Lung (tissue), 12 donors: ENCODE data around the gene SNRK. TPM values are rescaled to one million over a fixed set of nuclear protein-coding genes. Genes with fewer than 3 reads are reported as not detected.

Experiments
- ATAC-seq: fragments of 200-7000 bp; cut with Tn5 transposase; one replicate; pipeline ENCODE4 v1.9.1; 2020; ENCODE audit warnings: moderate number of reproducible peaks; ENCODE audit not compliant: insufficient read depth, low FRiP score
- DNase-seq, 3 donors: peaks; one replicate each; pipeline ENCODE4 v3.0.0-alpha.2; 2013 to 2017
- H3K27ac ChIP-seq, 2 donors: one replicate each; pipeline ENCODE4 v1.5.1; 2013; ENCODE audit warnings: mild to moderate bottlenecking in 2 of 2, moderate library complexity in 2 of 2, control low read depth in 1 of 2, inconsistent platforms in 1 of 2, low read depth in 1 of 2, low read length in 1 of 2
- H3K27me3 ChIP-seq, 3 donors: one replicate each; pipeline ENCODE4 v1.5.1; 2013; ENCODE audit warnings: low read length in 2 of 3; ENCODE audit not compliant: control insufficient read depth in 3 of 3, insufficient read depth in 3 of 3
- H3K36me3 ChIP-seq, 4 donors: one replicate each; pipeline ENCODE4 v1.5.1; 2013; ENCODE audit warnings: low read length in 4 of 4, mild to moderate bottlenecking in 1 of 4, moderate library complexity in 1 of 4; ENCODE audit not compliant: control insufficient read depth in 4 of 4, insufficient read depth in 4 of 4
- H3K4me1 ChIP-seq, 5 donors: one replicate each; pipeline ENCODE4 v1.5.1; 2013; ENCODE audit warnings: low read length in 5 of 5, mild to moderate bottlenecking in 2 of 5, moderate library complexity in 1 of 5; ENCODE audit not compliant: control insufficient read depth in 5 of 5, insufficient read depth in 5 of 5
- H3K4me3 ChIP-seq: one replicate; pipeline ENCODE4 v1.5.1; 2013; ENCODE audit warnings: mild to moderate bottlenecking, control low read depth, moderate library complexity
- H3K9ac ChIP-seq, 2 donors: one replicate each; pipeline ENCODE4 v1.5.1; 2013; ENCODE audit warnings: low read length in 2 of 2, control low read depth in 1 of 2; ENCODE audit not compliant: insufficient read depth in 1 of 2
- H3K9me3 ChIP-seq, 4 donors: one replicate each; pipeline ENCODE4 v1.5.1; 2013; ENCODE audit warnings: low read length in 3 of 4, mild to moderate bottlenecking in 1 of 4, moderate library complexity in 1 of 4; ENCODE audit not compliant: control insufficient read depth in 4 of 4, insufficient read depth in 3 of 4
- WGBS, 2 donors: extraction: QIAGEN DNeasy Blood & Tissue Kit; methylation state at CpG; one replicate each; pipeline ENCODE4 v1.1.7; 2013; 5-methylcytosine and 5-hydroxymethylcytosine counted together
- polyA plus RNA-seq, 2 donors: library from polyadenylated mRNA; stranded (reverse); fragments of 200-250 nt; gene quantifications; one replicate each; pipeline ENCODE4 v1.2.1, GENCODE V29; 2013
- total RNA-seq, 2 donors: library from RNA; depleted of rRNA in 1 of 2; stranded (reverse); fragments of >200 nt in 1 of 2; gene quantifications; one replicate each; pipeline ENCODE4 v1.2.1, GENCODE V29; 2014 to 2021
- TF ChIP-seq, protein P1 (sequence below): IDR thresholded peaks from 2 replicates; pipeline ENCODE4 v1.5.1; 2012; ENCODE audit warnings: mild to moderate bottlenecking; ENCODE audit errors: control extremely low read depth, extremely low read depth
- donor health status: control.
- donor health status: control.
- donor health status: Bipolar disorder and iron deficiency.
- donor health status: healthy.
- donor health status: DM: yes; HTN: yes; CAD: no.

SNRK gene
- total and polyA plus RNA-seq, 4 donors, result 19.2 to 139 (median 45.6) TPM

DNA sequence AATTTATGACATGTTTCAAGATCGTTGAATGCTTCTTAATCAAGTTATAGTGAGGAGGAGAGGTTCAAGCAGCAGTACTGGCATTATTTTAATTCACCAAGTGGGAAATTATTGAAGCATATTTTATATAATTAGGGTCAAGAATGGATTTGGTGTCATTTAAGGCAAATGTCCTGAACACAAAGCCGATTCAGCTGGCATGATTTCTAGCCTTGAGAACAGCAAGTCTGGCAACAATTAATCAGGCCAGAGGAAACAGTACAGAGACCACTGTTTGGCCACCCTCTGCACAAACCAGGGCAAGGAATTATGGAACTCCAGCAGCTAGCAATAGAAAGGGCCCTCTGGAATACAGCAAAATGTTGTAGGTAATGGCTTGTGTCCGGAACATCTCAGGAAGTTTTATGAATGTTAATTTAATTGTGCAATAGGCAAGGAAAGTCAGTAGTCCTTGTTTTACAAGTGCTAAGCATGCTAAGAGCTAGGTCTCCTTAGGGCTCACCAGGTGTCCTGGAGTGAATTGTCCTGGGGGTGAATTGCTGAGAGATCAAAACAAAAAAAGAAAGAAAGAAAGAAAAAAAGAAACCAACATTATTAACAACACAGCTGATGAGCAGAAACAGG, 38.7 kb upstream of the SNRK start:
- H3K4me1 ChIP-seq, result peaks cover 0 to 16% (median 5%) of the 10 kb centered on the region in 5 donors
- TF ChIP-seq, protein P1, sequence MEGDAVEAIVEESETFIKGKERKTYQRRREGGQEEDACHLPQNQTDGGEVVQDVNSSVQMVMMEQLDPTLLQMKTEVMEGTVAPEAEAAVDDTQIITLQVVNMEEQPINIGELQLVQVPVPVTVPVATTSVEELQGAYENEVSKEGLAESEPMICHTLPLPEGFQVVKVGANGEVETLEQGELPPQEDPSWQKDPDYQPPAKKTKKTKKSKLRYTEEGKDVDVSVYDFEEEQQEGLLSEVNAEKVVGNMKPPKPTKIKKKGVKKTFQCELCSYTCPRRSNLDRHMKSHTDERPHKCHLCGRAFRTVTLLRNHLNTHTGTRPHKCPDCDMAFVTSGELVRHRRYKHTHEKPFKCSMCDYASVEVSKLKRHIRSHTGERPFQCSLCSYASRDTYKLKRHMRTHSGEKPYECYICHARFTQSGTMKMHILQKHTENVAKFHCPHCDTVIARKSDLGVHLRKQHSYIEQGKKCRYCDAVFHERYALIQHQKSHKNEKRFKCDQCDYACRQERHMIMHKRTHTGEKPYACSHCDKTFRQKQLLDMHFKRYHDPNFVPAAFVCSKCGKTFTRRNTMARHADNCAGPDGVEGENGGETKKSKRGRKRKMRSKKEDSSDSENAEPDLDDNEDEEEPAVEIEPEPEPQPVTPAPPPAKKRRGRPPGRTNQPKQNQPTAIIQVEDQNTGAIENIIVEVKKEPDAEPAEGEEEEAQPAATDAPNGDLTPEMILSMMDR, result no peak
- peak overlapping the region; percentile 24 to 53 for H3K27ac ChIP-seq
- peaks cover 0 to under 1% (median 0%) of the 10 kb centered on the region in 4 donors for H3K9me3 ChIP-seq
- no peak overlapping the region for H3K4me3 ChIP-seq
- H3K9ac ChIP-seq, result no peak overlapping the region
- no peak for DNase-seq
- no peak for ATAC-seq
- H3K36me3 ChIP-seq, result no peaks in the 10 kb centered on the region
- 25 to 31% methylated on average over 3 of the region's 3 CpGs for WGBS, 2 donors
- no peaks in the 10 kb centered on the region for H3K27me3 ChIP-seq

DNA sequence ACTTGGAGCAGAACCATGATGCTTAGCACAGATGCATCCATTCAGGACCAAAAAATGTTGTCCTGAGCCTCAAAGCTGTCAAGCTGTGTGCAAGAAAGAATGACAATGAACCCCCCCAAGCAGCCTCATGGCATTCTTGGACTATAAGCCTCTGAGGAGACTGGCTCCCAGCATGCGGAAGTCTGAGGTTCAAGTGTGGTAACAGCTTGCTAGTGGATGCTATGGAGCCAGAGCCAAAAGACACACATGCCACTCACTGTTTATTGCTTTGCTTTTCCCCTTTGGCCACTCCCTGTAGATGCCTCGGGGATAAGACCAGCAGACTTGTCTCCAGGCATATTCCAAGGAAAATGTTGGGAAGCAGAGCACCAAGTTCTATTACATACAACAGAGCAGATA, 38.2 kb upstream of the SNRK start:
- Histone ChIP-seq H3K27me3 (no peaks in the 10 kb centered on the region), H3K9me3 (no peaks in the 10 kb centered on the region), H3K36me3 (no peaks in the 10 kb centered on the region), H3K9ac (no peak overlapping the region), H3K4me1 (peaks cover 0 to 16% (median 5%) of the 10 kb centered on the region in 5 donors), H3K4me3 (no peak overlapping the region), H3K27ac (peak overlapping the region in 1 of 2 donors; percentile 49)
- DNase-seq, result no peak
- WGBS, 2 donors, result 47 to 73% methylated on average over 2 of the region's 2 CpGs
- ATAC-seq, result no peak
- TF ChIP-seq, protein P1, result no peak

DNA sequence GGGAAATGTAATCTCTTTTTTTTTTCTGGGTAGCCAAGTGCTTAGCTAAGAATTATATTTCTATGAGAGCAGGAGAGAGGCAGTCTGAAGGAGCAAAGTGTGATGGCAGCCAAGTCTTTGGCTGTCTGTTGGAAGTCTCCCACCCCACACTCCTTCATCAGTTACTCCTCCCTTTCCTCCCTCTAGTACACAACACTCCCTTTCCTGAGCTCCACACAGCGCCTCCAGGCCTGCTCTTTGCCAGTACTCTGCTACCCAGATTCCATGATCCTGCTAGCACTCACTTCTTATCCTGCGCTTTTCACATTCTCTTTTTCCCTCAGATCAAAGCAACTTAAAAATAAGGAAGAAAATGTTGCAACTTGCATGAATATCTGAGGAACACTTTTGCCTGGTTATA, 37.4 kb upstream of the SNRK start:
- ATAC-seq (no peak), DNase-seq (no peak)
- Histone ChIP-seq H3K9ac (no peak overlapping the region), H3K36me3 (no peaks in the 10 kb centered on the region), H3K4me1 (peaks cover 0 to 16% (median 5%) of the 10 kb centered on the region in 5 donors), H3K27ac (peak overlapping the region in 1 of 2 donors; percentile 35), H3K27me3 (no peaks in the 10 kb centered on the region), H3K9me3 (no peaks in the 10 kb centered on the region), H3K4me3 (no peak overlapping the region)
- 86 to 87% methylated on average over 2 of the region's 2 CpGs for WGBS, 2 donors
- TF ChIP-seq, protein P1, result no peak

DNA sequence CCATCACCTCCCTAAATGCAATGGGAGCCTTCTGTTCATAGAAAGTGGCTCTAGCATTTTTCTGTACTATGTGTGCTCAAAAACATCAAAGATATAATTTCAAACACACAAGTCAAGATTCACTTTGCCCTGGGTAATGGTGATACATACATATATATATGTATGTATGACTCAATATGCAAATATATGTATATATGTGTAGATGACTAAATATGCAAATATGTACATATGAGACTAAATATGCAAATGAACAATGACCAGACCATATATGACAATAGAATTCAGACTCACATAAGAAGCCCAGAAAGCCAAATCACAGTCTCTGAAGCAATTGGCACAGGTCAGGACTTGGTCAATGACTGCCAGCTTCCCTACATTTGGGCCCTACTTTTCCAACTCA, 36.9 kb upstream of the SNRK start:
- ATAC-seq (no peak), DNase-seq (no peak)
- H3K36me3 ChIP-seq, result no peaks in the 10 kb centered on the region
- H3K4me3 ChIP-seq, result no peak overlapping the region
- H3K9ac ChIP-seq, result no peak overlapping the region
- H3K27me3 ChIP-seq, result no peaks in the 10 kb centered on the region
- no peak overlapping the region for H3K27ac ChIP-seq
- no peaks in the 10 kb centered on the region for H3K9me3 ChIP-seq
- peaks cover 0 to 16% (median 5%) of the 10 kb centered on the region in 5 donors for H3K4me1 ChIP-seq
- TF ChIP-seq, protein P1, result no peak
